Hippocampal formation (tissue), 2 donors: Measurements from ENCODE around the gene CHCHD4.
A peak's percentile ranks its signal among the peaks of the same experiment; 100 is the strongest.

Experiments
- DNase-seq, 2 donors: peaks; one replicate each; lab custom pipeline; 2025; lab: John Stamatoyannopoulos, UW

CHCHD4 gene

GRCh38 chr3:14124615-14125192 is at the start of gene CHCHD4, which contains the start of gene TMEM43:
Gene CHCHD4, minus strand, starts transcription at chr3:14124870. Its CDS starts 194 bp downstream, at chr3:14124676.
Gene TMEM43, plus strand, starts transcription at chr3:14125052. Its CDS starts 142 bp downstream, at chr3:14125194.
- DNase-seq: peak; percentile 98 to 99

GRCh38 chr3:14172496-14172895 is 47.8 kb upstream of the CHCHD4 start:
- no peak for DNase-seq

GRCh38 chr3:14170531-14171159 is 46.0 kb upstream of the CHCHD4 start:
- DNase-seq: no peak

DNA sequence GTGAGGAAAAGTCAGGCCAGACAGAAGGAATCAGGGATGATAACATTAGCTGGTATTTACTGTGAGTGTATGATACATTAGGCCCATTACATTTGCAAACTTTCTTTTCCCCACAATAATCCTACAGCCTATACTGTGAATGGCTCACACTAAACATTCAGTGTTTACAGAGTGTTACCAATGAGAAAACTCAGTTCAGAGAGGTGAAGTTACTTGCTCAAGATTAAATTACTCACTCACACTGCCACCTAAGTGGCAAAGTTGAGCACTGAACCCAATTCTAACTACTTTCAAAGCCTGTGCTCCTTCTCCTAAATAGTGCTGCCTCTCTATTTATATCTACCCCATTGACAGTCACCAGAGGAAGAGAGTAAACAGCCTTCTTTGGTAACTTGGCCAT is 45.2 kb upstream of the CHCHD4 start:
- DNase-seq: no peak

DNA sequence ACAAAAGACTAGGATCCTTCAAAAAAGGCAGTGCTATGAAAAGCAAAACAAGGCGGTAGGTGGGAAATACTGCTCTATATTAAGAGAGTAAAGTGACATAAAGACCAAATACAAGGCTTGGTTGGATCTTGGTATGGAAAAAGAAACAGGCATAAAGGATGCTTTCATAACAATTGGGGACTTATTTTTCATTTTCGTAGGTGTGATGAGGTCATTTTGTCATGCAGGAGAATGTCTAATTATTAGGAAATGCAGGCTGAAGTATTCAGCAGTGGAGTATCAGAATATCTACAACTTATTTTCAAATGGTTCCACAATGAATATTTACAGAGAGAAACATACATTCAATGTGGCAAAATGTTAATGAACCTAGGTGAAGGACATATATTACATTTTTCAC is 44.8 kb upstream of the CHCHD4 start:
- no peak for DNase-seq

DNA sequence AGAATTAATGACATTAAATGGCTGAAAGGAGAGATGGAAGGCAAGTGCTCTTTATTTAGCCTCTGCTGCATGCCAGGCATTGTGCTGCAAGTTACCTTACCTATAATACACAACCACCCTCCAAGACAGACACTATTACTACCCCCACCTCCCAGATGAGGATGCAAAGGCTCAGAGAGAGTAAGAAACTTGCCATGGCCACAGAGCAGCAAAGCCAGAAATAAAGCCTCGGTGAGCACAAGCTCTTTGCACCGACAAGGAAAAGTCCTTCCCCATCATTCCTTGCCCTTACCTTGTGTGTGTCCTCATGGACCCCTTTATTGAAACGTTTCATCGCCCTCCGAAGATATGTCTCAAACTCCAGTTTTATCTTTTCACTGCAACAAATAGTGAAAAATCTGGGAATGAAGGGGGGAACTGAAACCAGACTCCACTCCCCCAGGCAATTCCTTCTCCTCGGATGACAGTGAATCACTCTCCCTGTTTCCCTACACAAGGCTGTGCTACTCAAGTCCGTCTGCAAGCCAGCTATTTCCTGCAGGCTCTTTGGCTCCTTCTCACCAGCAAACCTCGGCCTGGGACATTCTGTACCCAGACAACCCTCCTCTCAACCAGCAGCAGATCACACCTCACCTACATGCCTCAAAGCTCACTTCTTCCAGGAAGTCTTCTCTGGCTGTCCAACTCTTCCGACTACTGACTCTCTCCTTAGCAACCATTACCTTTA is 42.4 kb upstream of the CHCHD4 start:
- DNase-seq: no peak

DNA sequence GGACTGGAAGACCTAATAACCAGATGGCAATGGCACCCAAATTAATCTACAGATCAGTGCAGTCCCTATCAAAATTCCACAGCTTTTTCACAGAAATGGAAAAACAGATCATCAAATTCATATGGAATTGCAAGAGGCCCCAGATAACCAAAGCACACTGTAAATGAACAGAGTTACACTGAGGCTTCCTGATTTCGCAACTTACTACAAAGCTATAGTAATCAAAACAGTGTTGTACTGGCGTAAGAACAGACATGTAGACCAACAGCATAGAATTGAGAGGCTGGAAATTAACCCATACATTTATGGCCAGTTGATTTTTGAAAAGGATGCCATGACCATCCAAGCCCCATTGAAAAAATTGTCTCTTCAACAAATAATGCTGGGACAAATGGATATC is 37.5 kb upstream of the CHCHD4 start:
- no peak for DNase-seq

DNA sequence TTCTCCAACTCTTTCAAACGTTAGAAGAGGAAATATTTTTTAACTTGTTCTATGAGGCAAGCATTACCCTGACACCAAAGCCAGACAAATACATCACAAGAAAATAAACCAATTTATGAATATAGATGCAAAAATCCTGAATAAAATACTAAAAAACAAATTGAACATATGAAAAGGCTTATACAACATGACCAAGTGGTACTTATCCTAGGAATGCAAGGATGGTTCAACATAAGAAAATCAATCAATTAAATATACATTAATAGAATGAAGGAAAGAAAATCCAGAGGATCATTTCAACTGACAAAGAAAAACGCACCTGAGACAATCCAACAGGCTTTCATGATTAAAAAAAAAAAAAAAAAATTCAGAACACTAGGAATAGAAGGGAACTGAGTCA is 36.6 kb upstream of the CHCHD4 start:
- no peak for DNase-seq

- DNase-seq: no peak
Measured at GRCh38 chr3:14159426-14159825, 34.8 kb upstream of the CHCHD4 start.

GRCh38 chr3:14158370-14158769 is 33.7 kb upstream of the CHCHD4 start:
- no peak for DNase-seq

DNA sequence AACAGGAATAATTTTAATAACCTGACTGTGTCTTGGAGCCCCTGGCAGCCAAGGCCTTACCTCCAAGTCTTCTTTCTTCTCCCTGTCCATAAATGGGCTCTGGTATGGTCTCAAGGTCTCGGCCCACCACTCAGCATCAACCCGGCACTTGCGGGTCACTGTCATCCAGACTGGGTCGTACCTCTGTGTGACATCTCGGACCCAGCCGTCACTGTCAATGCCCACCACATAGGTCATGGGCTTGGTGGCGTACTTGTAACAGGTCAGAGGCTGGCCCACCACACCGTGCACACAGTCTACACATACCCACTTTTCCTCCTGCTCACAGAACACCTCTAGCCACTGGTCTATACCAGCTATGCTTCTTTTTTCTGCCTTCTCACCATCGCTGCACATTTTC is 33.3 kb upstream of the CHCHD4 start:
- DNase-seq: no peak

DNA sequence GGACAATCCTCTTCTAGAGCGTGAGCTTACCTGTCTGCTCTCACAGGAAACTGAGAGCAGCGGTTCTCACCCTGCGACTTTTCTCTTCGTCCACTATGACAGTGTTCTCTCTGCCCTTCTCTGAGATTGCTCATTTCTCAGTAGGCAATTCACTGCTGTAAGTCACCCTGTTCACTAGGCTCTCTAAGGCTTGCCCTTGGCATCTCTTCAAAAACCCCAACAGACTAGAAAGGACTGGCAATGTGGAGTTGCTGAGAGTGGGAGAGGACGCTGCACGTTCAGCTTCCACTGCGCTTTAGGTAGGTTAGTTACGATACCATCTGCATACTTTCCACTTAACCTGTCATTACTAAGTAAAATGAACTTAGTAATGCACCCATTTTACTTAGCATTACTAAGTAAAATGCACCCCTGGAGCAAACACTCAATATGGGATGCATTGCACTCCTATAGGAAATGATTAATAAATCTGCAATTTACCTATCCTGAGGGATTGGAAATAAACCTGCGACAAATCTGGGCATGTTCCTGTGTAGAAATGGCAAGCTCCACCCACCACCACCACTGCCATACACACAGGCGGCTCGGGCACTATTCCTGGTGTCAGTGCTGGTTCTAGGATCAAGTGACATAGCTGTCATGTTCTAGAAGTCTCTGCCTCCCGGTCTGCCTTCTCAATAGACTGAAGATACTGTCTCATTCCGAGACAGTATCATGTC is 32.3 kb upstream of the CHCHD4 start:
- no peak for DNase-seq

DNA sequence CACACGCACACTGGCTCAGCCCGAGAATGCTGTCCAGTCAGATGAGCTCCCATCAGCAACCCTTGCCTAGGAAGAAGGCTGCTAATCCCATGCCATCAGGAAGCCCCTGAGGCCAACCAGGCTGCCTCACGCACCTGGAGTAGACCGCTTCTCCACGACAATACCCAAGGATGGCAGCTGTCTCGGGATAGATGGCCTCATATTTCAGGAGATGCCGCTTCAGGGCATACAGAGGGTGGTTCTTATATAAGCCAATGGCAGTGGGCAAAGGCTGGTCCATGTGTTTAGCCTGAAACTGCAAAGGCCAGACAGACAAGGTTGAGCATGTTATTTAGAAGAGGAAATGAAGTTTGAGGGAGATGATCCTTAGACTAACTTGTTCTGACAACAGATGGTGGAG is 31.5 kb upstream of the CHCHD4 start:
- no peak for DNase-seq

- DNase-seq: no peak
Measured at GRCh38 chr3:14154895-14155440, 30.3 kb upstream of the CHCHD4 start.

DNA sequence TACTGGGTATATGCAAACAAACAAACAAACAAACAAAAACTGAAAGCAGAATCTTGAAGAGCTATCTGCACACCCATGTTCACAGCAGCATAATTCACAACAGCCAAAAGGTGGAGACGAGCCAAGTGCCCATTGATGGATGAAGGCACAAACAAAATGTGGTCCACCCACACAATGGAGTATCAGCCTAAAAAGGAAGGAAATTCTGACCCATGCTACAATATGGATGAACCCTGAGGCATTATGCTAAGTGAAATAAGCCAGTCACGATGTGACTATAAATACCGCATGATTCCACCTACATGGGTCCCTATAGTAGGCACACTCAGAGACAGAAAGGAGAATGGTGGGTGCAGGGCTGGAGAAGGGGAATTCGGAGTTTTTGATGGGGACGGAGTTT is 29.6 kb upstream of the CHCHD4 start:
- DNase-seq: no peak

DNA sequence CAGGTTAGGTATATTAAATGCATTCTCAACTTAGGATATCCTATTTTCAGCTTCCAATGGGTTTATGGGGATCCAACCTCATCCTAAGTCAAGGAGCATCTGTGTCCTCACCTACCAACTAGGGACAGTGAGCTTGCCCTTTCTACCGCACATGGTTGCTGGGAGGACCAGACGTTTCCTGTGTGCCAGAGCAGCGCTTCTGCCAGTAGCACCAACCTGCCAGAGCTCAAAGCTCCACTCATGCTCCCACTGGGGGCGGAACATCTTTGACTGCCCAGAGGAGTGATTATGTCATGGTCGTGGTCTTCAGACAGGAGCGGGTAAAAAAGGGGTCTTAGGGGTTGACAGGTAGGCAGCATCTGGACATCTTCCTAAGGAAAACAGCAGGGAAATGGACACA is 29.0 kb upstream of the CHCHD4 start:
- no peak for DNase-seq

DNA sequence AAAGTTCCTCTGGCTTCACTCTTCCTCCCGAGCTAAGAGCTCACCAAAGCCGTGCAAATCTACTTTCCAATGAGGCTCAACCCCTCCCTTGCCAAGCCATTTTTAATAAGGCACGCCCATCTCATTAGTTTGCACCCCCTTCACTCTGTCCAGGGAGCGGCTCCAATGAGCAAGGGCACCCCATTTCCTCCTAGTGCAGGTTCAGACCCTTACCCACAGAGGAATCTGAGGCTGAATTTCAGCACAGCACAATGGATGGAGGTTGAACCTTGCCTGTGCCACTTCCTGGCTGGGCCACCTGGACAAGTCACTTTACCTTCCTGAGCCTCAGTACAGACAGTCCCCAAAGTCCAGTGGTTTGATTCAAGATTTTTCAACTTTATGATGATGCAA is 28.3 kb upstream of the CHCHD4 start:
- DNase-seq: no peak

GRCh38 chr3:14152233-14152962 is 27.7 kb upstream of the CHCHD4 start:
- DNase-seq: no peak

- DNase-seq: no peak
Measured at GRCh38 chr3:14151471-14152083, 26.9 kb upstream of the CHCHD4 start.

DNA sequence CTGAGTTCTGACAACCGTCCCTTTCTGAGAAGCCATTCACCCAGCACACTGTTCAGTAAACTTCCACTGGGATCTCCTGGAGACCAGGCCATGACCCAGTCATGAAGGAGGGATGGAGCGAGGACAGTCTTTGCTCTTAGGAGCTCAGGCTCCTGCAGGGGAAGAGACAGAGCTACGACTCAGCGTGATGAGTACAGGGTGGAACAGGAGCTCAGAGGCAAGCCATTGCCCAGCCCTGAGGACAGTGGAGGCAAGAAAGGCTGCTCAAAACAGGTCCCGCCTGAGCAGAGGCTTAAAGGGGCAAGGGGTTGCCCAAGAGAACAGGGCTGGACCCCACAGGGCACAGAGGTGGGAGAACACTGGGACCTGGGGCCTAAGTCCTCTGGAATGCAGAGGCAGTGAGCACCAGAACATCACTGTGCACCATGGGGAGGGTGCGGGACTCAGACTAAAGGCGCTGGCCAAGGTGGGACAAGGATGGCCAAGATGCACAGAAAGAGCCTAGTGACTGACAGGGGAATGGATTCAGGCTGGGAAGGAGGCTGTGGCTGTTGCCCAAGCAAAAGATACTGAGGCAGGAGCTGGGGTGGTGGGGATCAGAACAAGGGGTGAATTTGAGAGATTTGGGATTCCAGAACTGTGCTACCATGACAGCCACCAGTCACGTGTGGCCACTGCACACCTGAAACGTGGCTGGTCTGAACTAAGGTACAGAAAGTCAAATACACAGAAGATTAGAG is 26.0 kb upstream of the CHCHD4 start:
- DNase-seq: no peak

GRCh38 chr3:14150078-14150477 is 25.4 kb upstream of the CHCHD4 start:
- DNase-seq: no peak
